Liver (tissue), 3 donors: Measurements from ENCODE around the gene TAS2R43.

Source experiments
- FOXA1 ChIP-seq: IDR thresholded peaks from 2 replicates; pipeline ENCODE4 v1.6.1; 2016; ENCODE audit warnings: antibody characterized with exemption
- GABPA ChIP-seq, 2 donors: IDR thresholded peaks in 1 of 2; conservative IDR thresholded peaks in 1 of 2; 2 replicates each; pipeline ENCODE4 v1.6.1; 2016; ENCODE audit warnings: antibody characterized with exemption in 2 of 2, mild to moderate bottlenecking in 1 of 2, moderate library complexity in 1 of 2
- JUND ChIP-seq, 2 donors: IDR thresholded peaks; 2 replicates each; pipeline ENCODE4 v1.6.1; 2016; ENCODE audit warnings: antibody characterized with exemption in 2 of 2
- TAF1 ChIP-seq: conservative IDR thresholded peaks from 2 replicates; pipeline ENCODE4 v1.6.1; 2016; ENCODE audit warnings: antibody characterized with exemption, mild to moderate bottlenecking
- TF ChIP-seq, protein P1 (sequence below): fragments of 150-350 bp; IDR thresholded peaks from 2 replicates; pipeline ENCODE4 v1.5.1; 2017; ENCODE audit warnings: improper control_type of control experiment, low read depth, low read length; ENCODE audit not compliant: missing input control
- donor health status: healthy.
- donor health status: healthy.

DNA sequence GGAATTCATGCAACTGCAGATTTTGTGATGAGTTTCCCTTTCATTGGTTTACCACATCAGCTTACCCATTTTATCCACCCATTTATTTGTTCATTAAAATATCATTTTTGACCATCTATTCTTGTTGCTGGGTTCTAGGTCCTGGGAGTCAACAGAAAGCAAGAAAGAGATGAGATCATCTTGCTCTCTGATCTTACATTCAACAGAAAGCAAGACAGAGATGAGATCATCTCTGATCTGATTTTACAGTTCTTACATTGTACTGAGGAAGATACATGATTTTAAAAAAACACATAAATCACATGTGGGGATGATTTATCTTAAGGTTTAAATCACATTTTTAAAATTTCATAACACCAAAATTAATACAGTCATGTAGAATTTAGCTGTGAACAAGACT, 32.3 kb downstream of the TAS2R43 start:
- TF ChIP-seq GABPA (IDR thresholded peaks at IDR 0.05 in 1 of 2, conservative IDR thresholded peaks at IDR 0.05 in 1 of 2): no peak
- no peak for TF ChIP-seq JUND (IDR thresholded peaks at IDR 0.05)
- TF ChIP-seq, protein P1, sequence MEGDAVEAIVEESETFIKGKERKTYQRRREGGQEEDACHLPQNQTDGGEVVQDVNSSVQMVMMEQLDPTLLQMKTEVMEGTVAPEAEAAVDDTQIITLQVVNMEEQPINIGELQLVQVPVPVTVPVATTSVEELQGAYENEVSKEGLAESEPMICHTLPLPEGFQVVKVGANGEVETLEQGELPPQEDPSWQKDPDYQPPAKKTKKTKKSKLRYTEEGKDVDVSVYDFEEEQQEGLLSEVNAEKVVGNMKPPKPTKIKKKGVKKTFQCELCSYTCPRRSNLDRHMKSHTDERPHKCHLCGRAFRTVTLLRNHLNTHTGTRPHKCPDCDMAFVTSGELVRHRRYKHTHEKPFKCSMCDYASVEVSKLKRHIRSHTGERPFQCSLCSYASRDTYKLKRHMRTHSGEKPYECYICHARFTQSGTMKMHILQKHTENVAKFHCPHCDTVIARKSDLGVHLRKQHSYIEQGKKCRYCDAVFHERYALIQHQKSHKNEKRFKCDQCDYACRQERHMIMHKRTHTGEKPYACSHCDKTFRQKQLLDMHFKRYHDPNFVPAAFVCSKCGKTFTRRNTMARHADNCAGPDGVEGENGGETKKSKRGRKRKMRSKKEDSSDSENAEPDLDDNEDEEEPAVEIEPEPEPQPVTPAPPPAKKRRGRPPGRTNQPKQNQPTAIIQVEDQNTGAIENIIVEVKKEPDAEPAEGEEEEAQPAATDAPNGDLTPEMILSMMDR: no peak
- no peak for TF ChIP-seq FOXA1
- TF ChIP-seq TAF1: no peak
